ENCODE data around the gene B4GALT4.

GRCh38 chr3:119170821-119171220, 69.9 kb downstream of the B4GALT4 start:
- TF ChIP-seq CTCF (IDR thresholded peaks at IDR 0.05; ENCODE audit: control extremely low read depth in 1 of 3, insufficient read depth in 1 of 3, low read depth in 1 of 3, low read length in 3 of 3), result no peak
- no peak for TF ChIP-seq HDAC6 (IDR thresholded peaks at IDR 0.05; ENCODE audit: low read depth, low read length)
- no peak for TF ChIP-seq EZH2 (IDR thresholded peaks at IDR 0.05; ENCODE audit: low read depth, low read length, severe bottlenecking)
- no peak for TF ChIP-seq RXRA (IDR thresholded peaks at IDR 0.05; ENCODE audit: insufficient read depth, low read depth, low read length)
- no peak for TF ChIP-seq KDM1A (IDR thresholded peaks at IDR 0.05; ENCODE audit: borderline replicate concordance, low read length)
- TF ChIP-seq EGR1 (IDR thresholded peaks at IDR 0.05; ENCODE audit: borderline replicate concordance, low read depth, low read length), result no peak
- no peak for TF ChIP-seq EP300 (IDR thresholded peaks at IDR 0.05; ENCODE audit: borderline replicate concordance in 1 of 2, low read depth in 2 of 2, low read length in 2 of 2)
- TF ChIP-seq ZNF274 (IDR thresholded peaks at IDR 0.05; ENCODE audit: borderline replicate concordance, extremely low read depth, low read length), result no peak
